HG02840 (cell line): ENCODE results near the gene ANKRD42.
A peak's percentile ranks its signal among the peaks of the same experiment; 100 is the strongest.

ENCODE experiments used
- ATAC-seq: cut with Tn5 transposase; IDR thresholded peaks from one replicate; pipeline ENCODE4 v1.9.1; 2021; ENCODE audit warnings: mild to moderate bottlenecking, moderate library complexity, moderate number of reproducible peaks; ENCODE audit not compliant: unreplicated experiment, low FRiP score

The ANKRD42 gene

DNA sequence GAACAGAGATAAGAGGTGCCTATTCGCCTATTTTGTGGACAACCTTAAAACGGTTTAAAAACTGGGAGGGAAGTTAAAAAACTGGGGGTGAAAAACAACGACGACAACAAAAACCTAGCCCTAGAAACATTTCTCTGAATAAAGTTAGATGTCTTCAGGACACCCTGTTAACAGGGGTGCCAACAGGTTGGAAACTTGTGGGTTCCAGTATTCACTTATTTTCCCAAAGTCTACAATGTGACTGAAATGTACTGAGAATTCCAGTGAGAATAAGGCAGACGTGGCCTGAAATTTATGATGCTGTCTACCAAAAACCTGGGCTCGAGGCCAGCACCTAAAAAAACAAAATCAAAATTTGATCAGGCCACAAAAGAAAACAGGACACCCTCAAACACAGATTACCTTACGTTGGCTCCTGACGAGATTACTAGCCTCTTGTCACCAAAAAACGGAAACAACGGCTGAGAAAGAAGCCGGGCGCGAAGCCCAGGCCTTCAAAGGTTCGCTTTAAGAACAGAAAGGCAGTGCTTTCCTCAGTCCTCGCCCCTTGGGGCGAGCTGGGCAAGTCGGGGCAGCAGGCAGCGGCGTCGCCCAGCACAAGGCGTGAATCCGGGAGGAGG is 91.7 kb downstream of the ANKRD42 start:
- peak; percentile 42 for ATAC-seq

DNA sequence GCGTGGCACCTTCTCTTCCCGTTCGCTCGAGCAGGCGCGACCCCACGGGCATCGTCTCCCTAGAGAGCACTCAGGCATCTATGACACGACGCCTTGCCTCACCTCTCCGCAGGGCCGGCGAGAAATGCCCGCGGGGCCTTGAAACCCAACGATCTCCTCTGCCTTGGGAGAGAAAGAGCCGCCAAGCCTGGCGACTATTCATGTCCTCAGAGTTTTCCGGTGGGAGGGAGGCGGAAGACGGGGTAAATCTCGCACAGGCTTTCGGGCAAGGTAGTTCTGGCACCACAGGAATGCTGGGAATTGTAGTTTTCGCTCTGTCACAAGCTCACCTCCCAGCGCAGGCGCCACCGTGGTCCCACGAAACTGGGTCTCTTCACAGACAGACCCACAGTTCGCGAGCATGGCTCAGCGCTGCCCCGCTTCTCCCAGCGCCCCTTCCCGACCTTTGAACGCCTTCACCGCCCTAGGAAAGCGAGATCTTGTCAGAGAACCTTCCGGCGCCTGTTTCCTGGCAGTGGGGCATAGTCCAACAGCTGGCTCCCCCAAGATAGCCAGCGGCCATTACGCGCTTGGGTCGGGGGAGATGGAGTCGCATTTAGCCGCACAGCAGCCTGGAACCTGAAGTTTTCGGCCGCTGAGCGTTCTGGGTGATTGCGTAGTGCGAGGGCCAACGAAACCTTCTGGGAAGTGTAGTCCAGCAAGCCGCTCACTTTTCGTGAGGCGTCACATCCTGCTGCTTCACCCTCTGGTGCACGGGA is 92.4 kb downstream of the ANKRD42 start, which contains the start of gene CCDC90B:
CCDC90B (minus strand) TSS at position 597 of the 758 bp plus-strand sequence; CDS start at position 202, 395 bp downstream.
- ATAC-seq = peak; percentile 89

DNA sequence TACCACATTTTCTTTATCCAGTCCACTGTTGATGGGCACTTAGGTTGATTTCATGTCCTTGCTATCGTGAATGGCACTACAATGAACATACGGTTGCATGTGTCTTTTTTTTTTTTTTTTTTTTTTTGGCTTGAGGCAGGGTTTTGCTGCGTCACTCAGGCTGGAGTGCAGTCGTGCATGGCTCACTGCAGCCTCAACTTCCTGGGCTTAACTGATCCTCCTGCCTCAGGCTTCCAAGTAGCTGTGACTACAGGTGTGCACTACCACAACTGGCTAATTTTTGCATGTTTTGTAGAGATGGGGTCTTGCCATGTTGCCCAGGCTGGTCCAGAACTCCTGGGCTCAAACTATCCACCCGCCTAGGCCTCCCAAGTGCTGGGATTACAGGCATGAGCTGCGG is 94.1 kb downstream of the ANKRD42 start:
- ATAC-seq = no peak

DNA sequence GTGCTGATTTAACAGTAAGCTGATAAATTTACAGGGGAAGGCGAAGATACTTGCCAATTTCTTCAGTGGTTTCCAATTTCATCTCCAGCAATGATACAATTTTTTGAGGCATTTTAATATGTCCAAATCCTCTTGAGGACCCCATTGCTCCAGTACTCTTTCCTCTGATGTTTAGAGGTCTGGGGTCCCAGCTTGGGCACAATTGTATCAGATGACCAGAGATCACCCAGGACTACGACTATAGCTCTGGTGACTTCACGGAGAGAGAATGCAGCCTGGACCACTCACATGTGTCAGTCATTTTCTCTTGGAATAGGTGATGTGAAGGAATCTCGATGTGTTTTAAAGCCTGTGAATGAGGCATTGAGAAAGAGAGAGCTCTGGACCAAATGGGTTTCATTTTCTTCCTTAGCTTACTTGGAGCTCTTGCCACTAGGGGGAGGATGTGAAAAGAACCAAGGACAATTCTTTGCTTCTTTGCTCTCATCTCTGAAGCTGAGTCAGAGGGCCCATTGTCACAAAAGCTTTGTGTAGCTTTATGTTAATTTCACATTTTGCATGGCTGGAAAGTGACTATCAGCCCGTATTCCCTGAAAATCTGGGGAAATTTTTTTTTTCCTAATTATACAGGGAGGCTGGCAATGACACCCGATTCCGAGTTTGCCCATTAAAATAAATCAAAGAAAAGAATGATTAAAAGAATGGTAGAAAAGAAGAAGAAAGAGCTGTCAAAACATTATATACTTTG is 99.4 kb downstream of the ANKRD42 start:
- no peak for ATAC-seq

- ATAC-seq = no peak
These were observed 99.9 kb downstream of the ANKRD42 start for GRCh38 chr11:83293457-83293774.

- ATAC-seq = no peak
These were observed 100.7 kb downstream of the ANKRD42 start for GRCh38 chr11:83294208-83294607.
